Transverse colon (tissue), 4 donors: Measurements from ENCODE around the gene FZD4. TPM values are rescaled to one million over a fixed set of nuclear protein-coding genes. Genes with fewer than 3 reads are reported as not detected.
"Not testable (repeated sequence)": the region's sequence is repeated elsewhere in the genome, so short reads cannot be mapped to it uniquely, and the experiment has no call there.

Experiments
- DNase-seq: peaks from one replicate; pipeline ENCODE4 v3.0.0-alpha.2; 2019
- H3K27ac ChIP-seq, 4 donors: fragments of 200-600 bp; sonication (generic); 2 replicates each; pipeline ENCODE4 v1.5.1; 2016 to 2018; ENCODE audit warnings: inconsistent platforms in 4 of 4
- H3K27me3 ChIP-seq: fragments of 200-600 bp; sonication (generic); 2 replicates; pipeline ENCODE4 v1.5.1; 2017; ENCODE audit warnings: inconsistent platforms
- H3K36me3 ChIP-seq, 4 donors: fragments of 200-600 bp; sonication (generic); 2 replicates each; pipeline ENCODE4 v1.5.1; 2017 to 2019; ENCODE audit warnings: inconsistent platforms in 4 of 4
- H3K4me1 ChIP-seq, 4 donors: fragments of 200-600 bp; sonication (generic); 2 replicates each; pipeline ENCODE4 v1.5.1; 2017 to 2020; ENCODE audit warnings: inconsistent platforms in 4 of 4
- H3K4me3 ChIP-seq, 4 donors: fragments of 200-600 bp; sonication (generic); 1 replicate in 1 of 4; 2 replicates in 3 of 4; pipeline versions ENCODE4 v1.5.1 to v1.6.1; 2017 to 2019; ENCODE audit warnings: inconsistent platforms in 4 of 4
- H3K9me3 ChIP-seq, 2 donors: fragments of 200-600 bp; sonication (generic); 2 replicates each; pipeline ENCODE4 v1.5.1; 2017 to 2019; ENCODE audit warnings: inconsistent platforms in 2 of 2
- CTCF ChIP-seq, 5 experiments: fragments of 200-600 bp in 3 of 5; fragments of 450-650 bp in 2 of 5; sonication (generic) in 3 of 5; IDR thresholded peaks; 1 replicate in 2 of 5; 2 replicates in 3 of 5; pipeline ENCODE4 v1.5.1; 2016 to 2017; ENCODE audit warnings: antibody characterized with exemption in 5 of 5, inconsistent platforms in 3 of 5, mild to moderate bottlenecking in 2 of 5, moderate library complexity in 1 of 5
- EP300 ChIP-seq: sonication (generic); formaldehyde crosslinking; IDR thresholded peaks from one replicate; pipeline ENCODE4 v1.6.1; 2017; ENCODE audit warnings: antibody characterized with exemption, low read depth
- POLR2A ChIP-seq: fragments of 450-650 bp; IDR thresholded peaks from one replicate; pipeline ENCODE4 v1.6.1; 2016; ENCODE audit warnings: antibody characterized with exemption, mild to moderate bottlenecking, moderate library complexity
- POLR2AphosphoS5 ChIP-seq, 3 donors: sonication (generic); formaldehyde crosslinking; IDR thresholded peaks; one replicate each; pipeline ENCODE4 v1.6.1; 2016; ENCODE audit warnings: antibody characterized with exemption in 3 of 3
- WGBS, 2 donors: methylation state at CpG; one replicate each; pipeline ENCODE4 v1.1.5; 2018; ENCODE audit warnings: low coverage in 1 of 2; 5-methylcytosine and 5-hydroxymethylcytosine counted together
- in situ Hi-C, 4 donors: fragments of 200-750 bp; cut with MboI; loops; one replicate each; pipeline versions ENCODE4 v1.15.0 to v1.15.1; 2017; ENCODE audit warnings: low sequenced_read_pairs in 3 of 4, low pct_ligation_motif_present in 1 of 4, low pct_unique_long_range_greater_than_20kb in 1 of 4
- intact Hi-C: fragments of 100-400 bp; cut with DNase I; formaldehyde crosslinking; loops from one replicate; pipeline ENCODE4 v1.15.1; 2023; ENCODE audit warnings: low total_unique reads
- total RNA-seq, 4 donors: library from RNA; depleted of rRNA; stranded (reverse); fragments of >200 nt; gene quantifications; one replicate each; pipeline ENCODE4 v1.1.0, GENCODE V29; 2016

The FZD4 gene
- total RNA-seq, 4 donors from 2014 or later, result 9.1 to 27.1 (median 18.1) TPM

- TF ChIP-seq EP300 (no peak), CTCF (IDR thresholded peaks at IDR 0.05) (no peak), POLR2A (no peak), POLR2AphosphoS5 (IDR thresholded peaks at IDR 0.05) (no peak)
- H3K9me3 ChIP-seq, result no peaks in the 10 kb centered on the region
- intact Hi-C loops, result no loop called here
- no peak for DNase-seq
- no peak overlapping the region for H3K27ac ChIP-seq
- in situ Hi-C loops, result no loop called here
- no peak overlapping the region for H3K4me3 ChIP-seq
- H3K4me1 ChIP-seq, result peaks cover 0 to 7% (median 0%) of the 10 kb centered on the region in 4 donors
- WGBS, 2 donors, result 96 to 100% methylated on average over 1 of the region's 1 CpG
- H3K27me3 ChIP-seq, result no peaks in the 10 kb centered on the region
- no peaks in the 10 kb centered on the region for H3K36me3 ChIP-seq
These were observed 41.9 kb upstream of the FZD4 start for GRCh38 chr11:86996953-86997570.

GRCh38 chr11:86993031-86993430 lies 37.8 kb upstream of the FZD4 start:
- no peaks in the 10 kb centered on the region for H3K36me3 ChIP-seq
- no peak overlapping the region for H3K4me3 ChIP-seq
- H3K4me1 ChIP-seq, result peaks cover 0 to 7% (median 0%) of the 10 kb centered on the region in 4 donors
- TF ChIP-seq POLR2A, result no peak
- no peak for TF ChIP-seq EP300
- no peak for TF ChIP-seq POLR2AphosphoS5 (IDR thresholded peaks at IDR 0.05)
- no peak for TF ChIP-seq CTCF (IDR thresholded peaks at IDR 0.05)
- H3K27me3 ChIP-seq, result no peaks in the 10 kb centered on the region
- H3K27ac ChIP-seq, result no peak overlapping the region
- in situ Hi-C loops (no loop called here), intact Hi-C loops (no loop called here)
- no peak for DNase-seq
- 45 to 48% methylated on average over 3 of the region's 3 CpGs for WGBS, 2 donors
- H3K9me3 ChIP-seq, result no peaks in the 10 kb centered on the region

GRCh38 chr11:86992340-86992739 lies 37.1 kb upstream of the FZD4 start:
- H3K27ac ChIP-seq, DNase-seq, in situ Hi-C loops, intact Hi-C loops, H3K9me3 ChIP-seq, H3K4me3 ChIP-seq, H3K27me3 ChIP-seq, H3K36me3 ChIP-seq, H3K4me1 ChIP-seq: not testable (repeated sequence)
- WGBS, 2 donors, result 79 to 82% methylated on average over 4 of the region's 4 CpGs

GRCh38 chr11:86991341-86991740 lies 36.1 kb upstream of the FZD4 start:
- intact Hi-C loops, result no loop called here

More at GRCh38 chr11:86991341-86991740, 36.1 kb upstream of the FZD4 start:
- Histone ChIP-seq H3K36me3 (no peaks in the 10 kb centered on the region), H3K4me3 (no peak overlapping the region), H3K27ac (no peak overlapping the region), H3K9me3 (no peaks in the 10 kb centered on the region), H3K27me3 (no peaks in the 10 kb centered on the region), H3K4me1 (peaks cover 0 to 7% (median 0%) of the 10 kb centered on the region in 4 donors)
- in situ Hi-C loops, result no loop called here
- WGBS, 2 donors, result 89 to 94% methylated on average over 5 of the region's 5 CpGs
- no peak for DNase-seq
- no peak for TF ChIP-seq POLR2AphosphoS5 (IDR thresholded peaks at IDR 0.05)
- no peak for TF ChIP-seq POLR2A
- no peak for TF ChIP-seq EP300
- no peak for TF ChIP-seq CTCF (IDR thresholded peaks at IDR 0.05)
